ENCODE data around the gene KLHL8.
"Not testable (repeated sequence)": the region's sequence is repeated elsewhere in the genome, so short reads cannot be mapped to it uniquely, and the experiment has no call there.

The KLHL8 gene

GRCh38 chr4:87227751-87228151, 7.3 kb upstream of the KLHL8 start:
- no peak for DNase-seq

GRCh38 chr4:87225936-87226335, 5.5 kb upstream of the KLHL8 start:
- DNase-seq, result no peak

- no peak for DNase-seq
Observed at GRCh38 chr4:87224141-87224923, 3.9 kb upstream of the KLHL8 start.

- DNase-seq, result peak; percentile 35 to 51
Observed at GRCh38 chr4:87219632-87220093, 755 bp downstream of the KLHL8 start.

- DNase-seq, result not testable (repeated sequence)
Observed at GRCh38 chr4:87217235-87217763, 3.1 kb downstream of the KLHL8 start.

GRCh38 chr4:87216469-87216868, 3.9 kb downstream of the KLHL8 start:
- no peak for DNase-seq

- DNase-seq, result peak in 1 of 2 experiments; percentile 11
Observed at GRCh38 chr4:87213421-87214075, 6.9 kb downstream of the KLHL8 start.

GRCh38 chr4:87211249-87211952, 9.0 kb downstream of the KLHL8 start:
- no peak for DNase-seq

- DNase-seq, result peak; percentile 80 to 87
Observed at GRCh38 chr4:87209696-87210095, 10.7 kb downstream of the KLHL8 start.

GRCh38 chr4:87209182-87209581, 11.2 kb downstream of the KLHL8 start:
- no peak for DNase-seq

- DNase-seq, result no peak
Observed at GRCh38 chr4:87204559-87204958, 15.9 kb downstream of the KLHL8 start.

GRCh38 chr4:87196927-87197326, 23.5 kb downstream of the KLHL8 start:
- no peak for DNase-seq

- no peak for DNase-seq
Observed at GRCh38 chr4:87196146-87196545, 24.3 kb downstream of the KLHL8 start.

GRCh38 chr4:87193958-87194675, 26.3 kb downstream of the KLHL8 start:
- no peak for DNase-seq

- no peak for DNase-seq
Observed at GRCh38 chr4:87192145-87192919, 28.1 kb downstream of the KLHL8 start.

- DNase-seq, result no peak
Observed at GRCh38 chr4:87188932-87189331, 31.5 kb downstream of the KLHL8 start.

- peak in 1 of 2 experiments; percentile 8 for DNase-seq
Observed at GRCh38 chr4:87188048-87188447, 32.4 kb downstream of the KLHL8 start.

GRCh38 chr4:87185146-87185870, 35.1 kb downstream of the KLHL8 start:
- no peak for DNase-seq

- DNase-seq, result no peak
Observed at GRCh38 chr4:87180767-87181166, 39.7 kb downstream of the KLHL8 start.

GRCh38 chr4:87179751-87180150, 40.7 kb downstream of the KLHL8 start:
- no peak for DNase-seq

GRCh38 chr4:87174672-87175071, 45.7 kb downstream of the KLHL8 start:
- no peak for DNase-seq

All from Kasumi-1 (cell line).